IPS-18c (cell line): ENCODE measurements around the gene PPFIA1.
"Not testable (repeated sequence)": the region's sequence is repeated elsewhere in the genome, so short reads cannot be mapped to it uniquely, and the experiment has no call there.

ENCODE experiments used
- H3K4me3 ChIP-seq: 2 replicates; pipeline ENCODE4 v1.7.0; 2013; ENCODE audit warnings: low read depth, mild to moderate bottlenecking, low read length, moderate library complexity; ENCODE audit not compliant: insufficient read depth
- H3K9me3 ChIP-seq: one replicate; pipeline ENCODE4 v1.6.1; 2013; ENCODE audit warnings: mild to moderate bottlenecking, low read length, moderate library complexity; ENCODE audit not compliant: control insufficient read depth, insufficient read depth

The PPFIA1 gene

DNA sequence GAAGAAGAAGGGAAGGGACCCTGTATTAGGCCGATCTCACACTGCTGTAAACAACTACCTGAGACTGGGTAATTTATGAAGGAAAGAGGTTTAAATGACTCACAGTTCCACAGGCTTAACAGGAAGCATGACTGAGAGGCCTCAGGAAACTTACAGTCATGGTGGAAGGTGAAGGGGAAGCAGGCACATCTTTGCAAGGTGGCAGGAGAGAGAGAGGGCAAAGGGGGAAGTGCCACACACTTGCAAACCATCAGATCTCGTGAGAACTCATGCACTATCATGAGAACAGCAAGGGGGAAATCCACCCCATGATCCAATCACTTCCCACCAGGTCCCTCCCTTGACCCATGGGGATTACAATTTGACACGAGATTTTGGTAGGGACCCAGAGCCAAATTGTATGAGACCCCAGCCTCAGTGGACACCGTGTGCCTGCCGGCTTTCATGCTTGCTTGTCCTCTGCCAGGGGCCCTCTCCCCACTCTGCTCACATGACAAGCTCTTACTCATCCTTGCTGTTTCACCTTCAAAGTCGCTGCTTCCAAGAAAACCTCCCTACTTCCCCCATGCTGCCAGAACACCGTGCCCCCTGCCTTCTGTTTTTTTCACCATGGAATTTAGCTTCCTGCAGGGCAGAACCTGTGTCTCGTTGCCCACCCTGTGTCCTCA is 23.3 kb upstream of the PPFIA1 start:
- no peaks in the 10 kb centered on the region for H3K9me3 ChIP-seq
- no peak overlapping the region for H3K4me3 ChIP-seq

DNA sequence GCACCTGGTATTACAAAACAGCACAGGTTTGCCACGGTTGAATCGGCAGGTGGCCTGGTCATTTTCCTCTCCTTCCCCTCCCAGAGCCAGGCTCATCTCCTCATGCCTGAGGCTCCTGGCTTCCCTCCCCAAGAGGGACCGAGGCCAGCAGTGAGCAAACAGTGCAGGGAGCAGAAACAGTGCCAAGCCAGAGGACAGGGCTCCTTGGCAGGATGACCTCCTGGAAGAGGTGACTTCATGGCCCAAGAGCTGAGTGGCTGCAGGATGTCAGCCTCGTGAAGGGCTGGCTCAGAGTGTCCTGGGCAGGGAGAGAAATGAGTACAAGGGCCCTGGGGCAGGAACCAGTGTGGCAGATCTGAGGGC is 22.8 kb upstream of the PPFIA1 start:
- H3K4me3 ChIP-seq, result no peak overlapping the region
- H3K9me3 ChIP-seq, result no peaks in the 10 kb centered on the region

DNA sequence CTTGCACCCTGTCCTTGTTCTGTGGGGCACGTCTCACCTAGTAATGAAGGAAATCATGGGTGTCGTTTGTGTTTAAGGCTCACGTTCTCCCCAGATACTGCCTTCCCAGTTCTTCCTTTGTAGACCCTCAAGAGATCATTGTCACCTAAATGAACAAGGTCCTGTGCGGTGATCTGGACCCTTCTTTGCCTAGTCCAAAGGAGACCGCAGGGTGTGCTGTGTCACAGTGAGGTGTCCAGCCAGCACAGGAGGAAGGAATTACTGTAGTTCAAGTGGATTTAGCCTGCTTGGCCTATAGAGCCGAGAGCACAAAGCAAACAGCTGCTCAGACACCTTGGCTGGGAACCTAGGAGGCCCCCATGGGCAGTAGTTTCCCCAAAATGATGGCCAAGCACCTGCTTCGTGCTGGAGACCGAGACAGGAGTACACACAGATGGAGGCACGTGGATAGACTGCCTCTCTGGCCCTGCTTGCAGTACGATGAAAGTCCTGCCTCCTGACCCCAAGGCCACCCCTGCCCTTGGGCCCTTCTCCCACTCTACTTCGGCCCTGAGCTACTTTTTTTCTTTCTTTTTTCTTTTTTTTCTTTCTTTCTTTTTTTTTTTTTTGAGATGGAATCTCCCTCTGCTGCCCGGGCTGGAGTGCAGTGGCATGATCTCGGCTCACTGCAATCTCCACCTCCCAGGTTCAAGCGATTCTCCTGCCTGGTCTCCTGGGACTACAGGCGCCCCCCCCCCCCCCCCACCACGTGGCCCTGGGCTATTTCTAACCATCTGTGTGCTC is 19.4 kb upstream of the PPFIA1 start:
- Histone ChIP-seq H3K9me3 (no peaks in the 10 kb centered on the region), H3K4me3 (no peak overlapping the region)

DNA sequence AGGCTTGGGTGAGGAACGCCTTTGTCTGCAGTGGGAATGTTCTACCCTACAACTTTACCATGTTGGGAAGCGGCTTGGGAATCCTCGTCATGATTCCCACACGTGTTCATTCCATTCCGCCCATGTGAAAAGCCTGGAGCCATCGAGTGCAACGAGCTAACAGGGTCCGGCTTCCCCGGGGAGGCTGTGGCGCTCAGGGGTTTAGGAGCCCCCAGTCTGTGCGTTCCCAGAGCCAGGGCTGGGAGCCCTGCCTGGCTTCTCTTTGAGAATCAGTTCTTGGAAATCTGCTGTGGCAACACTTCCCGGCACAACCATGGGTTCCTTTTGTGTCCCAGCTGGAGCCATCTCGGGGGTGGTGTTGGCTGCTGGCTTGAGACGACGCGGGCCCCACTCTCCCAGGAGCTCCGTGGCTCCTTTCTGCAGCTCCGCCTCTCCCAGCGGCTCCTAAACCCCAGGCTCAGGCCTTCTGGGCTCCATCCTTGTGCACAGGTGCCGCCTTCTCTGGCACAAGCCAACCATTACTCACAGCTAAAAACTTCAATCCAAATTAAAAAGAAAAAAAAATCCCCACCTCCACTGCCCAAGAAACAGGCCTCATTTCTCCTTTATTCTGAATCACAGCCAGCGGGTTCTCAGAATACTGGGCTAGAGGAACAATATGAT is 18.7 kb upstream of the PPFIA1 start:
- H3K4me3 ChIP-seq, result no peak overlapping the region
- no peaks in the 10 kb centered on the region for H3K9me3 ChIP-seq

DNA sequence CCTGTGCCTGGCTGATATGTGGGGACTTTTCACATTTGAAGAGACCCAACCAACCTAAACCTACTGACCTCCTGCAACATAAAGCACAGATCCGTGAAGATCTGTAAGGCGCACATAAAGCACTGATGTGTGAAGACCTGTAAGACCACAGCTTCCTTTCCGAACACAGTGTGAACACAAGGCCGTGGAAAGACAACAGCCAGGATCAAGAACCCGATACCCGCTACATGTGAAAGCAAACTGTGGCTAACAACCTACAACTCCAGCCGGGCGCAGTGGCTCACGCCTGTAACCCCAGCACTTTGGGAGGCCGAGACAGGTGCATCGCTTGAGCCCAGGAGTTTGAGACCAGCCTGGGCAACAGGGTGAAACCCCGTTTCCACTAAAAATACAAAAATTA is 17.6 kb upstream of the PPFIA1 start:
- Histone ChIP-seq H3K4me3 (no peak overlapping the region), H3K9me3 (no peaks in the 10 kb centered on the region)

DNA sequence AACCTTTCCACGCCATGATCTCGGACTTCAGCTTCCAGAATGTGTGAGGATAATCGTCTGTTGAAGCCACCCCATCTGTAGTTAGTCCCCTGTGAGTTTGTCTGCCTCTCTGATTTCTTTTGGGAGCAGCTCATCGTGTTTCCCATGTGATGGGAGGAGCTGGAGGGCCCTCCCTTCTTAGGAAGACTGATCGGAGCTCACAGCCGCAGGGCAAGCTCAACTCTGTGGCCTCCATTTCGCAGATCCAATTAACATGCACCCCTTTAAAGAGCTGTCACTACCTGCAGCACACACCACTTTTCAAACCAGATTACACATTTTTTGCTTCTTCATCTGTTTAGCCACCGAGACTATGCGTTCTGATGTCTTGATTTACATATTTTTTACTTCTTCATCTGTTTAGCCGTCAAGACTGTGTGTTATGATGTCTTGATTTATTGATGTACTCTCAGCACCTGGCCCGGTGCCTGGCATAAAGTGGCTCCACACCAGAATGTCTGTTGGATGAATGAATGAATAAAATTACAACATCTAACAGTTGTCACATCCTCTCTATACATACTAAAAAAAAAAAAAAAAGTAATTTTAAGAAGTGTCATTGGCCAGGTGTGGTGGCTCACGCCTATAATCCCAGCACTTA is 14.9 kb upstream of the PPFIA1 start:
- no peaks in the 10 kb centered on the region for H3K9me3 ChIP-seq
- no peak overlapping the region for H3K4me3 ChIP-seq

DNA sequence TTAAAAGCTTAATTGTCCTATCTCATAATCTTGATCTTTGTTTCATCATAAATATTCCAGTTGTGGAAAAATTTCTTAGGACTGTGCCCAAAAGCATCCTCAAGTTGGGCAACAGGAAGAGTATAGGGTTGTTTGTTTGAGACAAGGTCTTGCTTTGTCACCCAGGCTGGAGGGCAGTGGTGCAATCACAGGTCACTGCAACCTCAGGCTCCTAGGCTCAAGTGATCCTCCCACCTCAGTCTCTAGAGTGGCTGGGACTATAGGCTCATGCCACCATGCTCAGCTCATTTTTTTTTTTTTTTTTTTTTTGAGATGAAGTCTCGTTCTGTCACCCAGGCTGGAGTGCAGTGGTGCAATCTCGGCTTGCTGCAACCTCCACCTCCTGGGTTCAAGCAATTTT is 11.4 kb upstream of the PPFIA1 start:
- H3K9me3 ChIP-seq, H3K4me3 ChIP-seq: not testable (repeated sequence)

DNA sequence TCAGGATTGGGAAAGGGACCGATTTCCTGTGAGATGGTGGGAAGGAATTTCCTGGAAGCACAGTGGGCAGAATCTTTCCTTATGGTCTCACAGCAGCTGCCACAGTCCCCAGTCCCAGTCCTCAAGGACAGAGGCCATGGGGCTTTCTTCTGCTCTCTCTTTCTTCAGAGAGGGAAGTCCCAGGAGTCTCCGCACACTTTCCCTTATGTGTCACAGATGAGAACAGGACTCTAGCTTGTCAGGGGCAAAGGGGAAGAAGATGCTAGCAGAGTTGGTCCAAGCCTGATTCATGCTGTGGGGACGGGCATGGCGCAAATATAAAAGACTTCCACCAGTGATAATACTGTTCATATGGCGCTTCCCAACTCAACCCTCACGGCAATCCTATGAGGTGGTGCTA is 7.5 kb upstream of the PPFIA1 start:
- Histone ChIP-seq H3K4me3 (no peak overlapping the region), H3K9me3 (no peaks in the 10 kb centered on the region)

DNA sequence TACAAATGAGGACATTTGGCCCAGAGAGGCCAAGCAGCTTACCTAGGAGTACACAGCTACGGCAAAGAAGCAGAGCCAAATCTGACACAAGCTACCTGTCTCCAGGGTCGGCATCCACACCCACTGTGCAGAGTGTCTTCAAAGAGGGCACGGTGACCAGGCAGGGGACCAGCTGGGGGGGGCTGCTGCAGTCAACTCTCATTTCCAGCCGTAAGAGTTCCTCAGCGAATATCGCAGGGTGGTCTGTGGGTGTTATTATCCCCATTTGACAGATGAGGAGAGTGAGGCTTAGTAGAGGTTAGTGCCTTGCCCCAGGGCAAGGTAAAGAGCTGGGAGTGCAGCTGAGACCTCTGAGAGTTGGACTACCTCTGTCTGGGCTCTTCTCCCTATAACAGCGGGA is 7.1 kb upstream of the PPFIA1 start:
- Histone ChIP-seq H3K4me3 (no peak overlapping the region), H3K9me3 (no peaks in the 10 kb centered on the region)

DNA sequence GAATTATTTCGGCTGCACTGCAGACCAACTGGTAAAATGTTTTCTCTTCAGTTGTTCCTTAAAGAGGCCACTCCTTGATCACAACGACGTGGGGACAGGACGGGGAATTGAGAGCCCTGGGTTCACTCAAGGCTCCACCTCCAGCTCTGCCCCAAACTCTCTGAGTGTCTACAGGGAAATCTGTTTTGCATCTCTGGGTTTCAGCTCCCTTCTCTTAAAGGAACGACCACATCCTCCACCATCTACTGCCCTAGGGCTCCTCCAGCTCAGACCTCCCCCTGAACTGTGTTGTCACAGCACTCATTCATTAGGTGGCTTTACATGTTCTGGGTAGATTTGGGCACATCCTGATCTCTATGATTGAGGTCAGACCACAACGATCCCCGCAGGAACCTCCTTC is 5.1 kb upstream of the PPFIA1 start:
- Histone ChIP-seq H3K9me3 (no peaks in the 10 kb centered on the region), H3K4me3 (no peak overlapping the region)

DNA sequence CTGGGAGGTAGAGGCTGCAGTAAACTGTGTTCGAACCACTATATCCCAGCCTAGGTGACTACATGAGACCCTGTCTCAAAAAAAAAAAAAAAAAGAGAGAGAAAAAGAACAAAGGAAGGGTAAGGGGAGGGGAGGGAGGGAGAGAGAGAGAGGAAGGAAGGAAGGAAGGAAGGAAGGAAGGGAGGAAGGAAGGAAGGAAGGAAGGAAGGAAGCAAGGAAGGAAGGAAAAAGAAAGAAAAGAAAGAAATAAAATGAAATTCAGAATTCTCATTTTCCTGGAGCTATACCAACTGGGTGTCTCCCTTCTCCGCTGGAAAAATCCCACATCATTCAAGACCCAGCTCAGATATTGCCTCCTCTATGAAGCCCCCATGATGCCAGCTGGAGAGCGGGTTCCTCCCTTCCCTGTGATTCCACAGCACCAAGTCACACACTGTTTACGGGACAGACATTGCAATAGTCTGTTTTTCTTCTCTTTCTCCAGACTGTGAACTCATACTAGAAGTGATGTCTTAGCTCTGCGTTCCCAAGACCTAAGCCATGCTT is 3.0 kb upstream of the PPFIA1 start:
- Histone ChIP-seq H3K9me3 (no peaks in the 10 kb centered on the region), H3K4me3 (no peak overlapping the region)

DNA sequence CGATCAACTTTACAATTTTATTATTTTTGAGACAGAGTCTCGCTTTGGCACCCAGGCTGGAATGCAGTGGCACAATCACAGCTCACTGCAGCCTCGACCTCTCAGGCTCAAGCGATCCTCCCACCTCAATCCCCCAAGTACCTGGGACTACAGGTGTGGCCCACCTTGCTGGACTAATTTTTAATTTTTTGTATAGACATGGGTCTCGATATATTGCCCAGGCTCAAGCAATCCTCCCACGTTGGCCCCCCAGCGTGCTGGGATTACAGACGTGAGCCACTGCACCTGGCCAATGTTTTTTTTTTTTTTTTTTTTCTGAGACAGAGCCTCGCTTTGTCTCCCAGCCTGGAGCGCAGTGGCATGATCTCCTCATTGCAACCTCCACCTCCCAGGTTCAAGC is 2.0 kb upstream of the PPFIA1 start:
- no peak overlapping the region for H3K4me3 ChIP-seq
- H3K9me3 ChIP-seq, result no peaks in the 10 kb centered on the region

DNA sequence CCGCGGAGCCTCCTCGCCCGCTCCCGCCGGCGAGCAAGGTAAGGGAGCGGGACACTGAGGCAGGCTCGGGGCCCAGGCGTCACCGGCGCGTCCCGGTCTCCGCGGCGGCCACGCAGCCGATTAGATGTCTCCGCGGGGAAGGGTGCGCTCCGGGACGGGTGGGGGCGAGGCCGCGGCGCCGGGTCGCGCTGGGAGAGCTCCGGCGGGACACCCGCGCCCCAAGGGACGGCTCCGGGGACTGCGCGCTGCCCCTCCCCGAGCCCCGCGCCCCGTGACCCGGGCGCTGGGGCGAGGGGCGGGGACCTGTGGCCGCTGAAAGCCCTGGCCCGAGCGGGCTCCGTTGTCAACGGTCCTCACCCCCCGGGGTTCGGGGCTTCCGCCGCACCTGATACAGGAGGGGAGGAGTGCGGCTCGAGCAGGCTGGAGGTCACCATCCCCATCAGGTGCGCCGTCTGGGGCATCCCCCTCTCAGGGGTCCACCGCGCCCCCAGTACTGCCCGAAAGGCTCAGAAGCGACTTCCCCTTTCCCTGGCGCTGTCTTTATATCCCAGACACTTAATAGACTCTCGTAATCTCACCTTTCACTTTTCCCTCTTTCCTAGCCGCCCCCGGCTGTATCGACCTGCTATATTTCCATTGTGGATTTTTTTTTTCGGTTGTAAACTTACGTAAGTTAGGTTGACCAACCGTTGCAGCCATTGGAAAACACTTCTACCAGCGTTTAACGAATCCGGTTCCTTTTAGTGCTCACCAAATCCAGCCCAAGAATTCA is 573 bp downstream of the PPFIA1 start:
- no peaks in the 10 kb centered on the region for H3K9me3 ChIP-seq
- H3K4me3 ChIP-seq, result peak overlapping the region; percentile 86

DNA sequence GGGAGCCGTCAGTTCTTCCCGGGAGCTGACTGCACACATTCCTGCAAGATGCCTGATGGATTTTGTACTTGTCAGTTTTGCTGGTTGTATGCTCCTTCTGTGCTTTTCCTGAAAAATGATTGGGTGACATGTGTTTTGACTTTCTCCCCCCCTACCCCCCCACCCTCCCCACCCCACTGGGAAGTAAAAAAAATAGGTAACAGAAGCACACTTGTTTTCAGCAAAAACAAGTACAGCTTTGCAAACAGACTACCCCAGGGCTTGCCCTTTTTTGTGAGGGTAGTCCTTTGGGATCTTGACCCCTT is 1.1 kb downstream of the PPFIA1 start:
- no peaks in the 10 kb centered on the region for H3K9me3 ChIP-seq

DNA sequence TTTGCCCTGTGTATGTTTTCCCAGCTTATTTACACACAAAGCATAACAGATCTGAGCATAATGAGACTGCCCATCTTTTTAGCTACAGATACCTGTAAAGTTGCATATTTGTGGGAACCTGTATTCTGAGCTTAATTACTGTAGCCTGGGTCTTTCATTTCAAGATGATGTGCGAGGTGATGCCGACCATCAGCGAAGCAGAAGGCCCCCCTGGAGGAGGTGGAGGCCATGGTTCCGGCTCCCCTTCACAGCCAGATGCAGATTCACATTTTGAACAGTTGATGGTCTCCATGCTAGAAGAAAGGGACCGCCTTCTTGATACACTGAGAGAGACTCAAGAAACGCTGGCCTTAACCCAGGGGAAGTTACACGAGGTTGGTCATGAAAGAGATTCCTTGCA is 1.5 kb downstream of the PPFIA1 start:
- Histone ChIP-seq H3K9me3 (no peaks in the 10 kb centered on the region), H3K4me3 (0 out of 2 replicates have a peak overlapping the region, but pooled peaks have one; percentile 5)

More for the DNA sequence above, 1.1 kb downstream of the PPFIA1 start:
- H3K4me3 ChIP-seq, result peak overlapping the region; percentile 86

DNA sequence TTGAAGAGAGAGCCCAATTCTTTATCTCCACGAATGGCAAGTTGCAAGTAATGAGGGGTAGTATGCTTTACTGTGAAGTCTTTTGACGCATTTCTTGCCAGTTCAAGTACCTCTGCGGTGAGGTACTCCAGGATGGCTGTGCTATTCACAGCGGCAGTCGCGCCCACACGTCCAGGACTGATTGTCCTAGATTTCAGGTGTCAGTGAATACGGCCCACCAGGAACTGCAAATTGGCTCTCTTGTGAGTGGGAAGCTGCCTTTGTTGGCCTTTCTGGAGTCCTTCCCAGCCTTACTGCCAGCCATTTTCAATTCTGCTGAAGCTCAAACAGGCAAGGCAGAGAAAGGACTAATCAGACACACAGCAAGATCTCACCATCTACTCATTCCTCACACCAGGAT is 8.5 kb downstream of the PPFIA1 start:
- Histone ChIP-seq H3K9me3 (no peaks in the 10 kb centered on the region), H3K4me3 (no peak overlapping the region)

DNA sequence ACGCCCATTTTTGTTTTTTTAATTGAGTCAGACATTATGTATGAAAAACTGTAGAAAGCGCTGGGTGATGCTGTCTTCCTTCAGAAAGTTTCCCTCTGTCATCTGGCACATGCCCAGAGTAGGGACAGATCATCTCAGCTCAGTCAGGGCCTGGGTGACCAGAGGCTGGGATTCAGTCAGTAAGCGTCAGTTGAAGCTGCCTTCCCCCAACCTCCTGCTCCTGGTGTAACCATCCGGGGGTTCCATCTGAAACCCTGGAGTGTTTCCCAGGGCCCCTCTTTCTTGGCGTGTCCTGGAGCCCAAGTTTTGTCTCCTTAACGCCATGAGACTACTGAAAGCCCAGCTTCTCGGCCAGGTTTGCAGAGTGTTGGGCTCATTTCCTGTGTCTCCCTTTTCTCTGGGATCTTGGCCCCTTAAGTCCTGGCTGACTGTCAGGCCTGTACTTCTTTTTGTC is 10.7 kb downstream of the PPFIA1 start:
- Histone ChIP-seq H3K9me3 (no peaks in the 10 kb centered on the region), H3K4me3 (no peak overlapping the region)
